SK-N-SH treated with all-trans-retinoic acid at 6 μM for 48 hours (cell line): ENCODE data around the gene LPP.

Source experiments
- ATAC-seq: fragments of 200-7000 bp; cut with Tn5 transposase; 3 replicates; pipeline ENCODE4 v1.9.1; 2020; ENCODE audit warnings: mild to moderate bottlenecking, moderate library complexity
- ARNTL ChIP-seq: fragments of 450-650 bp; formaldehyde crosslinking; IDR thresholded peaks from 2 replicates; pipeline ENCODE4 v1.5.0; 2020; ENCODE audit warnings: low read depth, mild to moderate bottlenecking, moderate library complexity, borderline replicate concordance
- BACH2 ChIP-seq: fragments of 250-450 bp; sonication (Bioruptor Pico); IDR thresholded peaks from 2 replicates; pipeline ENCODE4 v1.9.0; 2021; ENCODE audit warnings: mild to moderate bottlenecking, borderline replicate concordance
- CSDC2 ChIP-seq: fragments of 250-450 bp; sonication (Bioruptor Pico); IDR thresholded peaks from 2 replicates; pipeline ENCODE4 v1.5.0; 2020; ENCODE audit warnings: mild to moderate bottlenecking, moderate library complexity
- ESRRG ChIP-seq: fragments of 250-450 bp; sonication (Bioruptor Pico); IDR thresholded peaks from 2 replicates; pipeline ENCODE4 v1.6.1; 2021; ENCODE audit warnings: mild to moderate bottlenecking
- GLIS3 ChIP-seq: fragments of 250-450 bp; sonication (Bioruptor Pico); IDR thresholded peaks from 2 replicates; pipeline ENCODE4 v1.5.0; 2020; ENCODE audit warnings: mild to moderate bottlenecking, moderate library complexity
- ISL1 ChIP-seq: fragments of 250-450 bp; sonication (Bioruptor Pico); IDR thresholded peaks from 2 replicates; pipeline ENCODE4 v2.1.2; 2022; ENCODE audit warnings: mild to moderate bottlenecking, moderate library complexity
- OSR1 ChIP-seq: fragments of 250-450 bp; sonication (Bioruptor Pico); IDR thresholded peaks from 2 replicates; pipeline ENCODE4 v1.8.0; 2022; ENCODE audit warnings: moderate library complexity, mild to moderate bottlenecking, inconsistent platforms
- PPARA ChIP-seq: fragments of 250-450 bp; sonication (Bioruptor Pico); IDR thresholded peaks from 2 replicates; pipeline ENCODE4 v1.5.0; 2020; ENCODE audit warnings: mild to moderate bottlenecking, borderline replicate concordance
- RARB ChIP-seq: fragments of 250-450 bp; sonication (Bioruptor Pico); IDR thresholded peaks from 2 replicates; pipeline ENCODE4 v1.8.0; 2021; ENCODE audit warnings: mild to moderate bottlenecking, moderate library complexity
- SNAI2 ChIP-seq: fragments of 250-450 bp; sonication (Bioruptor Pico); IDR thresholded peaks from 2 replicates; pipeline ENCODE4 v1.5.0; 2020; ENCODE audit warnings: mild to moderate bottlenecking, moderate library complexity
- TCF4 ChIP-seq: fragments of 250-450 bp; sonication (Bioruptor Pico); IDR thresholded peaks from 2 replicates; pipeline ENCODE4 v1.8.0; 2021; ENCODE audit warnings: mild to moderate bottlenecking, moderate library complexity, borderline replicate concordance
- TOX ChIP-seq: fragments of 250-450 bp; sonication (Bioruptor Pico); IDR thresholded peaks from 2 replicates; pipeline ENCODE4 v1.8.0; 2021; ENCODE audit warnings: mild to moderate bottlenecking, moderate library complexity, borderline replicate concordance
- ZC3H10 ChIP-seq: fragments of 250-450 bp; sonication (Bioruptor Pico); IDR thresholded peaks from 2 replicates; pipeline ENCODE4 v1.5.1; 2021; ENCODE audit warnings: mild to moderate bottlenecking, moderate library complexity
- ZFP3 ChIP-seq: fragments of 250-450 bp; sonication (Bioruptor Pico); IDR thresholded peaks from 2 replicates; pipeline ENCODE4 v1.5.0; 2020; ENCODE audit warnings: mild to moderate bottlenecking, moderate library complexity
- ZFP30 ChIP-seq: fragments of 450-650 bp; formaldehyde crosslinking; IDR thresholded peaks from 2 replicates; pipeline ENCODE4 v1.5.0; 2022; ENCODE audit warnings: mild to moderate bottlenecking, moderate library complexity
- ZNF565 ChIP-seq: fragments of 450-650 bp; formaldehyde crosslinking; conservative IDR thresholded peaks from 2 replicates; pipeline ENCODE4 v1.5.0; 2020; ENCODE audit warnings: low read depth, mild to moderate bottlenecking, moderate library complexity
- ZNF70 ChIP-seq: fragments of 450-650 bp; formaldehyde crosslinking; IDR thresholded peaks from 2 replicates; pipeline ENCODE4 v1.5.0; 2020; ENCODE audit warnings: mild to moderate bottlenecking, moderate library complexity
- ZNF8 ChIP-seq: fragments of 450-650 bp; formaldehyde crosslinking; IDR thresholded peaks from 2 replicates; pipeline ENCODE4 v1.5.0; 2020; ENCODE audit warnings: mild to moderate bottlenecking, moderate library complexity
- TF ChIP-seq, protein P1 (sequence below): fragments of 250-450 bp; sonication (Bioruptor Pico); IDR thresholded peaks from 2 replicates; pipeline ENCODE4 v1.5.1; 2021; ENCODE audit warnings: mild to moderate bottlenecking, moderate library complexity
- TF ChIP-seq, protein P2 (sequence below): fragments of 250-450 bp; sonication (Bioruptor Pico); IDR thresholded peaks from 2 replicates; pipeline ENCODE4 v1.5.0; 2020; ENCODE audit warnings: mild to moderate bottlenecking, moderate library complexity
- TF ChIP-seq, protein P3 (sequence below): fragments of 250-450 bp; sonication (Bioruptor Pico); IDR thresholded peaks from 2 replicates; pipeline ENCODE4 v1.8.0; 2021; ENCODE audit warnings: low read depth, mild to moderate bottlenecking, moderate library complexity, borderline replicate concordance
- TF ChIP-seq, protein P4 (sequence below): fragments of 250-450 bp; sonication (Bioruptor Pico); IDR thresholded peaks from 2 replicates; pipeline ENCODE4 v1.8.0; 2020; ENCODE audit warnings: mild to moderate bottlenecking, moderate library complexity, borderline replicate concordance
- TF ChIP-seq, protein P5 (sequence below): fragments of 250-450 bp; sonication (Bioruptor Pico); IDR thresholded peaks from 2 replicates; pipeline ENCODE4 v1.5.1; 2020; ENCODE audit warnings: low read depth, mild to moderate bottlenecking, moderate library complexity

LPP gene

DNA sequence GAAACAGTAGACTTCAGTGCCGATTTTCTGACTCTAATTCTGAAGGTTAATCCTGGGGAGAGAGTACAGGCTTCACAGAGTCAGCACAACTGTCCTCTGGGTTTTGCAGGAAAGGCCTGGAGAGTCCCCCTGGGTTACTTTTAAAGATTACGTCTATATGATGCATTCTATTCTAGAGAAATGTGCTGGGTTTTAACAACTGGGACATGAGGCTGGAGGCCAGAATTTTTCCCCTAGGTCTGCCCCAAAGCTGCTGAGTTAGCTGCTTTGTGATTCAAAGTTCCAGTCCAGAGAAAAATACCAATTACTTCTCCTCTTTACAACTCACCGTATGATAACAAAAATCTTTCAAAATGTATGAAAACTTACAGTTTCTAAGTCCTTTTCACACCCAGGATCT, 777.1 kb downstream of the LPP start:
- TF ChIP-seq, protein P1, sequence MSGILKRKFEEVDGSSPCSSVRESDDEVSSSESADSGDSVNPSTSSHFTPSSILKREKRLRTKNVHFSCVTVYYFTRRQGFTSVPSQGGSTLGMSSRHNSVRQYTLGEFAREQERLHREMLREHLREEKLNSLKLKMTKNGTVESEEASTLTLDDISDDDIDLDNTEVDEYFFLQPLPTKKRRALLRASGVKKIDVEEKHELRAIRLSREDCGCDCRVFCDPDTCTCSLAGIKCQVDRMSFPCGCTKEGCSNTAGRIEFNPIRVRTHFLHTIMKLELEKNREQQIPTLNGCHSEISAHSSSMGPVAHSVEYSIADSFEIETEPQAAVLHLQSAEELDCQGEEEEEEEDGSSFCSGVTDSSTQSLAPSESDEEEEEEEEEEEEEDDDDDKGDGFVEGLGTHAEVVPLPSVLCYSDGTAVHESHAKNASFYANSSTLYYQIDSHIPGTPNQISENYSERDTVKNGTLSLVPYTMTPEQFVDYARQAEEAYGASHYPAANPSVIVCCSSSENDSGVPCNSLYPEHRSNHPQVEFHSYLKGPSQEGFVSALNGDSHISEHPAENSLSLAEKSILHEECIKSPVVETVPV = no peak
- TF ChIP-seq SNAI2 (CRISPR knock-in tag) (no peak), GLIS3 (no peak), RARB (CRISPR knock-in tag) (no peak), BACH2 (CRISPR knock-in tag) (no peak), ZFP3 (CRISPR knock-in tag) (no peak), ZNF8 (CRISPR knock-in tag) (no peak), ISL1 (no peak), TCF4 (CRISPR knock-in tag) (no peak), ZC3H10 (no peak), OSR1 (no peak), CSDC2 (no peak), ARNTL (CRISPR knock-in tag) (no peak), ZNF70 (CRISPR knock-in tag) (no peak), ZFP30 (no peak), PPARA (CRISPR knock-in tag) (no peak), ESRRG (CRISPR knock-in tag) (no peak)
- TF ChIP-seq, protein P2, sequence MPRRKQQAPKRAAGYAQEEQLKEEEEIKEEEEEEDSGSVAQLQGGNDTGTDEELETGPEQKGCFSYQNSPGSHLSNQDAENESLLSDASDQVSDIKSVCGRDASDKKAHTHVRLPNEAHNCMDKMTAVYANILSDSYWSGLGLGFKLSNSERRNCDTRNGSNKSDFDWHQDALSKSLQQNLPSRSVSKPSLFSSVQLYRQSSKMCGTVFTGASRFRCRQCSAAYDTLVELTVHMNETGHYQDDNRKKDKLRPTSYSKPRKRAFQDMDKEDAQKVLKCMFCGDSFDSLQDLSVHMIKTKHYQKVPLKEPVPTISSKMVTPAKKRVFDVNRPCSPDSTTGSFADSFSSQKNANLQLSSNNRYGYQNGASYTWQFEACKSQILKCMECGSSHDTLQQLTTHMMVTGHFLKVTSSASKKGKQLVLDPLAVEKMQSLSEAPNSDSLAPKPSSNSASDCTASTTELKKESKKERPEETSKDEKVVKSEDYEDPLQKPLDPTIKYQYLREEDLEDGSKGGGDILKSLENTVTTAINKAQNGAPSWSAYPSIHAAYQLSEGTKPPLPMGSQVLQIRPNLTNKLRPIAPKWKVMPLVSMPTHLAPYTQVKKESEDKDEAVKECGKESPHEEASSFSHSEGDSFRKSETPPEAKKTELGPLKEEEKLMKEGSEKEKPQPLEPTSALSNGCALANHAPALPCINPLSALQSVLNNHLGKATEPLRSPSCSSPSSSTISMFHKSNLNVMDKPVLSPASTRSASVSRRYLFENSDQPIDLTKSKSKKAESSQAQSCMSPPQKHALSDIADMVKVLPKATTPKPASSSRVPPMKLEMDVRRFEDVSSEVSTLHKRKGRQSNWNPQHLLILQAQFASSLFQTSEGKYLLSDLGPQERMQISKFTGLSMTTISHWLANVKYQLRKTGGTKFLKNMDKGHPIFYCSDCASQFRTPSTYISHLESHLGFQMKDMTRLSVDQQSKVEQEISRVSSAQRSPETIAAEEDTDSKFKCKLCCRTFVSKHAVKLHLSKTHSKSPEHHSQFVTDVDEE (CRISPR knock-in tag) = no peak
- TF ChIP-seq, protein P3, sequence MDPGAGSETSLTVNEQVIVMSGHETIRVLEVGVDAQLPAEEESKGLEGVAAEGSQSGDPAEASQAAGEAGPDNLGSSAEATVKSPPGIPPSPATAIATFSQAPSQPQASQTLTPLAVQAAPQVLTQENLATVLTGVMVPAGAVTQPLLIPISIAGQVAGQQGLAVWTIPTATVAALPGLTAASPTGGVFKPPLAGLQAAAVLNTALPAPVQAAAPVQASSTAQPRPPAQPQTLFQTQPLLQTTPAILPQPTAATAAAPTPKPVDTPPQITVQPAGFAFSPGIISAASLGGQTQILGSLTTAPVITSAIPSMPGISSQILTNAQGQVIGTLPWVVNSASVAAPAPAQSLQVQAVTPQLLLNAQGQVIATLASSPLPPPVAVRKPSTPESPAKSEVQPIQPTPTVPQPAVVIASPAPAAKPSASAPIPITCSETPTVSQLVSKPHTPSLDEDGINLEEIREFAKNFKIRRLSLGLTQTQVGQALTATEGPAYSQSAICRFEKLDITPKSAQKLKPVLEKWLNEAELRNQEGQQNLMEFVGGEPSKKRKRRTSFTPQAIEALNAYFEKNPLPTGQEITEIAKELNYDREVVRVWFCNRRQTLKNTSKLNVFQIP (CRISPR knock-in tag) = no peak
- TF ChIP-seq, protein P4, sequence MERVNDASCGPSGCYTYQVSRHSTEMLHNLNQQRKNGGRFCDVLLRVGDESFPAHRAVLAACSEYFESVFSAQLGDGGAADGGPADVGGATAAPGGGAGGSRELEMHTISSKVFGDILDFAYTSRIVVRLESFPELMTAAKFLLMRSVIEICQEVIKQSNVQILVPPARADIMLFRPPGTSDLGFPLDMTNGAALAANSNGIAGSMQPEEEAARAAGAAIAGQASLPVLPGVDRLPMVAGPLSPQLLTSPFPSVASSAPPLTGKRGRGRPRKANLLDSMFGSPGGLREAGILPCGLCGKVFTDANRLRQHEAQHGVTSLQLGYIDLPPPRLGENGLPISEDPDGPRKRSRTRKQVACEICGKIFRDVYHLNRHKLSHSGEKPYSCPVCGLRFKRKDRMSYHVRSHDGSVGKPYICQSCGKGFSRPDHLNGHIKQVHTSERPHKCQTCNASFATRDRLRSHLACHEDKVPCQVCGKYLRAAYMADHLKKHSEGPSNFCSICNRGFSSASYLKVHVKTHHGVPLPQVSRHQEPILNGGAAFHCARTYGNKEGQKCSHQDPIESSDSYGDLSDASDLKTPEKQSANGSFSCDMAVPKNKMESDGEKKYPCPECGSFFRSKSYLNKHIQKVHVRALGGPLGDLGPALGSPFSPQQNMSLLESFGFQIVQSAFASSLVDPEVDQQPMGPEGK (CRISPR knock-in tag) = no peak
- no peak for ATAC-seq

DNA sequence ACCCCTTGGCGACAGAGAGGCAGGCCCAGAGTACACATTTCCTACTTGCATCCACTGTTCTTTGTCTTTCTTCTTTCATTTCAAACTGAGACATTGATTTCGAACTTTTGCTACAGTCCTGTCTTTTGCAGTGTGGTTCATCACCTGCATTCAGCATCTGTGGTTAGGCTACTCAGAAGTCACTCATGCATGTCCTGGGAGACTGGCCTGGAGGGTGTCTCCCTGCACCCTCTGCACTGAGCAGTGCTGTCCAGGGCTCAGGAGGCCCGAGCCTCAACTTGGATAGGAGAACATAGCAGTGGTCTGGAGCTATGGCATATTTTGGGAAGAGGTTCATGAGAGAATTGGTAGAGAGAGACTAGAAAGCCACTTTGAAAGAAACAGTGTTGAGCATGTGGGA, 777.6 kb downstream of the LPP start:
- TF ChIP-seq CSDC2 (no peak), PPARA (CRISPR knock-in tag) (no peak), ESRRG (CRISPR knock-in tag) (no peak), ARNTL (CRISPR knock-in tag) (no peak), TOX (CRISPR knock-in tag) (no peak), RARB (CRISPR knock-in tag) (no peak), ZFP30 (no peak), GLIS3 (no peak), SNAI2 (CRISPR knock-in tag) (no peak), ZNF8 (CRISPR knock-in tag) (no peak), ZNF565 (CRISPR knock-in tag) (no peak), ZFP3 (CRISPR knock-in tag) (no peak), ISL1 (no peak), ZC3H10 (no peak), TCF4 (CRISPR knock-in tag) (no peak), ZNF70 (CRISPR knock-in tag) (no peak)
- TF ChIP-seq, protein P4 (CRISPR knock-in tag) = no peak
- TF ChIP-seq, protein P1 = no peak
- TF ChIP-seq, protein P3 (CRISPR knock-in tag) = no peak
- TF ChIP-seq, protein P5, sequence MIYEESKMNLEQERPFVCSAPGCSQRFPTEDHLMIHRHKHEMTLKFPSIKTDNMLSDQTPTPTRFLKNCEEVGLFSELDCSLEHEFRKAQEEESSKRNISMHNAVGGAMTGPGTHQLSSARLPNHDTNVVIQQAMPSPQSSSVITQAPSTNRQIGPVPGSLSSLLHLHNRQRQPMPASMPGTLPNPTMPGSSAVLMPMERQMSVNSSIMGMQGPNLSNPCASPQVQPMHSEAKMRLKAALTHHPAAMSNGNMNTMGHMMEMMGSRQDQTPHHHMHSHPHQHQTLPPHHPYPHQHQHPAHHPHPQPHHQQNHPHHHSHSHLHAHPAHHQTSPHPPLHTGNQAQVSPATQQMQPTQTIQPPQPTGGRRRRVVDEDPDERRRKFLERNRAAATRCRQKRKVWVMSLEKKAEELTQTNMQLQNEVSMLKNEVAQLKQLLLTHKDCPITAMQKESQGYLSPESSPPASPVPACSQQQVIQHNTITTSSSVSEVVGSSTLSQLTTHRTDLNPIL = no peak
- peak; percentile 43 for ATAC-seq
